ENCODE results near the gene CCDC169. TPM values are rescaled to one million over a fixed set of nuclear protein-coding genes. Genes with fewer than 3 reads are reported as not detected.

CCDC169 gene
- total RNA-seq, 1 experiment from 2014 or later: not detected

- TF ChIP-seq, protein P1, sequence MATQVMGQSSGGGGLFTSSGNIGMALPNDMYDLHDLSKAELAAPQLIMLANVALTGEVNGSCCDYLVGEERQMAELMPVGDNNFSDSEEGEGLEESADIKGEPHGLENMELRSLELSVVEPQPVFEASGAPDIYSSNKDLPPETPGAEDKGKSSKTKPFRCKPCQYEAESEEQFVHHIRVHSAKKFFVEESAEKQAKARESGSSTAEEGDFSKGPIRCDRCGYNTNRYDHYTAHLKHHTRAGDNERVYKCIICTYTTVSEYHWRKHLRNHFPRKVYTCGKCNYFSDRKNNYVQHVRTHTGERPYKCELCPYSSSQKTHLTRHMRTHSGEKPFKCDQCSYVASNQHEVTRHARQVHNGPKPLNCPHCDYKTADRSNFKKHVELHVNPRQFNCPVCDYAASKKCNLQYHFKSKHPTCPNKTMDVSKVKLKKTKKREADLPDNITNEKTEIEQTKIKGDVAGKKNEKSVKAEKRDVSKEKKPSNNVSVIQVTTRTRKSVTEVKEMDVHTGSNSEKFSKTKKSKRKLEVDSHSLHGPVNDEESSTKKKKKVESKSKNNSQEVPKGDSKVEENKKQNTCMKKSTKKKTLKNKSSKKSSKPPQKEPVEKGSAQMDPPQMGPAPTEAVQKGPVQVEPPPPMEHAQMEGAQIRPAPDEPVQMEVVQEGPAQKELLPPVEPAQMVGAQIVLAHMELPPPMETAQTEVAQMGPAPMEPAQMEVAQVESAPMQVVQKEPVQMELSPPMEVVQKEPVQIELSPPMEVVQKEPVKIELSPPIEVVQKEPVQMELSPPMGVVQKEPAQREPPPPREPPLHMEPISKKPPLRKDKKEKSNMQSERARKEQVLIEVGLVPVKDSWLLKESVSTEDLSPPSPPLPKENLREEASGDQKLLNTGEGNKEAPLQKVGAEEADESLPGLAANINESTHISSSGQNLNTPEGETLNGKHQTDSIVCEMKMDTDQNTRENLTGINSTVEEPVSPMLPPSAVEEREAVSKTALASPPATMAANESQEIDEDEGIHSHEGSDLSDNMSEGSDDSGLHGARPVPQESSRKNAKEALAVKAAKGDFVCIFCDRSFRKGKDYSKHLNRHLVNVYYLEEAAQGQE (IDR thresholded peaks at IDR 0.05; ENCODE audit: low read depth): no peak
- TF ChIP-seq SP1 (IDR thresholded peaks at IDR 0.05; ENCODE audit: low read depth) (no peak), SIN3A (IDR thresholded peaks at IDR 0.05; ENCODE audit: low read depth) (no peak), TCF7L2 (IDR thresholded peaks at IDR 0.05; ENCODE audit: borderline replicate concordance, extremely low read depth, insufficient read depth, insufficient read length) (no peak)
Measured at GRCh38 chr13:36258831-36259230, 38.8 kb downstream of the CCDC169 start (continued).

DNA sequence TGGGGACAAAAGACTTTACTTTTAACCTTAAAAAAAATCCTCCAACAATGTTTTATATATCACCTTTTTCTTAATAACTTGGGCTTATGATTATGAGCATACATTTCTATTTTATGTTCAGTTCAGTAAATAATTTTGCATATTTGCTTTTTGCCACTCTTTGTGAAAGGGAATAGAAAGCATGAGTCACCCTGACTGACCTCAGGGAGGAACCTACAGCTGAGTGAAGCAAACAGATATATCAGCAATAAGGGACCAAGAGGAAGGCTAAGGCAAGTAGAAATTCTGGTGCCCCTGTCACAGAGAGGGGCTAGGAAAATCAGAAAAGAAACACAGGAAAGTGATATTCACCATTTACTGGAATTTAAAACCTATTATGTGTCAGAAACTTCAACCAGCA lies 46.1 kb downstream of the CCDC169 start:
- no peaks in the 10 kb centered on the region for H4K20me1 ChIP-seq (ENCODE audit: insufficient read depth)
- no peaks in the 10 kb centered on the region for H3K27me3 ChIP-seq (ENCODE audit: insufficient read depth, low read length)
- no TSS peak for BruUV-seq (replicated peaks)
- DNase-seq (ENCODE audit: low read depth, low spot score) (no peak), ATAC-seq (no peak)
- peaks cover 0 to 11% of the 10 kb centered on the region in 2 experiments; a peak in 1 of 4 replicates for H3K9me3 ChIP-seq (ENCODE audit: control insufficient read depth in 1 of 2, insufficient read depth in 1 of 2, low read depth in 1 of 2, low read length in 2 of 2)
- no peak overlapping the region for H3K9ac ChIP-seq (ENCODE audit: low read length)
- CTCF ChIA-PET: no interaction called here
- TF ChIP-seq, protein P1 (IDR thresholded peaks at IDR 0.05; ENCODE audit: low read depth): no peak
- TF ChIP-seq ZFX (IDR thresholded peaks at IDR 0.05) (no peak), SRF (IDR thresholded peaks at IDR 0.05; ENCODE audit: low read depth) (no peak), ELF1 (IDR thresholded peaks at IDR 0.05; ENCODE audit: borderline replicate concordance, low read depth) (no peak), POLR2AphosphoS5 (IDR thresholded peaks at IDR 0.05; ENCODE audit: low read depth, low read length) (no peak)
- H2AFZ ChIP-seq (ENCODE audit: low read depth, low read length, poor library complexity, severe bottlenecking): no peak overlapping the region
- H3K4me1 ChIP-seq (ENCODE audit: control insufficient read depth in 1 of 2, insufficient read depth in 2 of 2, low read length in 2 of 2): no peaks in the 10 kb centered on the region
- no peaks in the 10 kb centered on the region for H3K79me2 ChIP-seq (ENCODE audit: insufficient read depth, low read length)
- H3K4me2 ChIP-seq (ENCODE audit: low read length): no peak overlapping the region
- intact Hi-C loops (cut with micrococcal nuclease): no loop called here
- POLR2A ChIA-PET: no interaction called here
- H3K27ac ChIP-seq (ENCODE audit: low read depth, low read length): no peak overlapping the region
- RAD21 ChIA-PET (ENCODE audit: low non-redundant PET in 1 of 2, low total read pairs in 2 of 2, uncharacterized antibody in 2 of 2, unreplicated experiment in 2 of 2): no interaction called here
- H3K36me3 ChIP-seq (ENCODE audit: control insufficient read depth in 1 of 2, insufficient read depth in 2 of 2, low read length in 2 of 2): no peaks in the 10 kb centered on the region
- H3K4me3 ChIP-seq (replicated peaks in 1 of 2; ENCODE audit: low read depth in 1 of 2, low read length in 2 of 2): no peak overlapping the region
- no peaks in the 10 kb centered on the region for H3K9me2 ChIP-seq (ENCODE audit: insufficient read depth)
